Adrenal gland (tissue), 19 donors: ENCODE results near the gene MMUT. TPM values are rescaled to one million over a fixed set of nuclear protein-coding genes. Genes with fewer than 3 reads are reported as not detected.

Experiments used
- DNase-seq, 7 donors: peaks; one replicate each; pipeline ENCODE4 v3.0.0-alpha.2; 2019 to 2020
- H3K27ac ChIP-seq, 5 donors: fragments of 200-600 bp; sonication (generic) in 4 of 5; 1 replicate in 3 of 5; 2 replicates in 2 of 5; pipeline versions ENCODE4 v1.5.1 to v1.8.0; 2016 to 2020; ENCODE audit warnings: mild to moderate bottlenecking in 1 of 5
- H3K27me3 ChIP-seq: fragments of 200-600 bp; 2 replicates; pipeline ENCODE4 v1.8.0; 2021
- H3K36me3 ChIP-seq, 2 donors: fragments of 200-600 bp; replicated peaks in 1 of 2; 1 replicate in 1 of 2; 2 replicates in 1 of 2; pipeline versions ENCODE4 v1.5.1 to v1.8.0; 2018 to 2022
- H3K4me1 ChIP-seq, 2 donors: fragments of 200-600 bp; replicated peaks in 1 of 2; 1 replicate in 1 of 2; 2 replicates in 1 of 2; pipeline versions ENCODE4 v1.5.1 to v1.8.0; 2018 to 2021
- H3K4me3 ChIP-seq, 4 donors: fragments of 200-600 bp; sonication (generic) in 3 of 4; one replicate each; pipeline ENCODE4 v1.5.1; 2016 to 2018
- H3K9me3 ChIP-seq, 3 donors: fragments of 200-600 bp; sonication (generic) in 1 of 3; replicated peaks in 1 of 3; 1 replicate in 2 of 3; 2 replicates in 1 of 3; pipeline versions ENCODE4 v1.5.1 to v1.8.0; 2016 to 2021
- POLR2A ChIP-seq, 2 donors: fragments of 450-650 bp; IDR thresholded peaks; one replicate each; pipeline ENCODE4 v1.6.1; 2017; ENCODE audit warnings: antibody characterized with exemption in 2 of 2, mild to moderate bottlenecking in 2 of 2, moderate library complexity in 1 of 2
- WGBS, 4 donors: extraction: QIAGEN DNeasy Blood & Tissue Kit in 2 of 4; methylation state at CpG; one replicate each; pipeline versions ENCODE4 v1.1.5 to v1.1.7; 2013 to 2017; 5-methylcytosine and 5-hydroxymethylcytosine counted together
- intact Hi-C, 2 donors: fragments of 100-400 bp; cut with DNase I; formaldehyde crosslinking; loops; one replicate each; pipeline versions ENCODE4 v1.14.1 to v1.15.0; 2022 to 2023
- long read RNA-seq, 10 donors: library from polyadenylated mRNA in 3 of 10; unstranded in 2 of 10; stranded (forward) in 1 of 10; transcript quantifications; one replicate each; pipeline ENCODE4 v2.0.0 and lab custom pipeline, GENCODE V29; 2021 to 2026
- polyA plus RNA-seq, 3 donors: library from polyadenylated mRNA; stranded (reverse); fragments of 200-250 nt in 2 of 3; fragments of 350-450 nt in 1 of 3; fragmentation: Illumina TruSeq in 1 of 3; extraction: RNeasy Lipid Tissue Mini Kit (QIAGEN cat#74804) in 1 of 3; gene quantifications; one replicate each; pipeline ENCODE4 v1.2.3, GENCODE V29; 2013 to 2014
- total RNA-seq, 9 donors: library from RNA; depleted of rRNA in 4 of 9; stranded (reverse); fragments of >200 nt in 4 of 9; fragments of 120-200 nt in 1 of 9; fragmentation: NEBNext Ultra II Directional in 1 of 9; extraction: Animal tissue kit (Norgen Biotek cat#: 25700) in 1 of 9; gene quantifications; one replicate each; pipeline versions ENCODE4 v1.1.0 to v1.2.4, GENCODE V29; 2013 to 2023
- TF ChIP-seq, protein P1 (sequence below), 6 experiments: fragments of 450-650 bp in 4 of 6; fragments of 200-600 bp in 2 of 6; sonication (generic) in 1 of 6; IDR thresholded peaks; 1 replicate in 5 of 6; 2 replicates in 1 of 6; pipeline versions ENCODE4 v1.5.1 to v1.8.0; 2016 to 2021; ENCODE audit warnings: antibody characterized with exemption in 6 of 6, mild to moderate bottlenecking in 2 of 6, moderate library complexity in 1 of 6
- donor health status: healthy with polysubstance abuse.
- donor health status: Bipolar disorder and iron deficiency.
- donor health status: DM: yes; HTN: yes; CAD: no.
- donor health status: DM: no; HTN: no; CAD: no.
- donor health status: DM: no; HTN: no; CAD: no.
- donor health status: DM: yes; HTN: yes; CAD: no.

The MMUT gene
- total RNA-seq, result 10 to 100 TPM; 12.0 to 51.9 (median 29.1) TPM
- 10 to 100 TPM in 2 of 3 donors, 1 to 10 TPM in 1; 7.6 to 56.8 (median 12.4) TPM for polyA plus RNA-seq
- long read RNA-seq, donor 1, transcript MUT-201 (13 exons, 3,749 nt), result major isoform, 15 of 44 reads
- long read RNA-seq, donor 1, partial matches to known transcripts, result 29 of 44 reads
- long read RNA-seq, donor 1, other reads (novel, unspliced or antisense), result 0 of 44 reads
- long read RNA-seq, donor 2, transcript MUT-201 (13 exons, 3,749 nt), result major isoform, 6 of 31 reads
- long read RNA-seq, donor 2, partial matches to known transcripts, result 25 of 31 reads
- long read RNA-seq, donor 2, other reads (novel, unspliced or antisense), result 0 of 31 reads
- long read RNA-seq, donor 3, transcript MUT-201 (13 exons, 3,749 nt), result major isoform, 17 of 28 reads
- long read RNA-seq, donor 3, partial matches to known transcripts, result 11 of 28 reads
- long read RNA-seq, donor 3, other reads (novel, unspliced or antisense), result 0 of 28 reads
- long read RNA-seq, donor 4, transcript MUT-201 (13 exons, 3,749 nt), result major isoform, 19 of 26 reads
- long read RNA-seq, donor 4, partial matches to known transcripts, result 3 of 26 reads
- long read RNA-seq, donor 4, other reads (novel, unspliced or antisense), result 4 of 26 reads
- long read RNA-seq, donor 5, transcript MUT-201 (13 exons, 3,749 nt), result major isoform, 183 of 205 reads
- long read RNA-seq, donor 5, partial matches to known transcripts, result 2 of 205 reads
- long read RNA-seq, donor 5, other reads (novel, unspliced or antisense), result 20 of 205 reads
- long read RNA-seq, donor 6, transcript MUT-201 (13 exons, 3,749 nt), result major isoform, 15 of 22 reads
- long read RNA-seq, donor 6, partial matches to known transcripts, result 7 of 22 reads
- long read RNA-seq, donor 6, other reads (novel, unspliced or antisense), result 0 of 22 reads
- long read RNA-seq, donor 7, partial matches to known transcripts, result 7 of 9 reads
- long read RNA-seq, donor 7, other reads (novel, unspliced or antisense), result 0 of 9 reads
- long read RNA-seq, donor 8, transcript MUT-201 (13 exons, 3,749 nt), result major isoform, 21 of 72 reads
- long read RNA-seq, donor 8, partial matches to known transcripts, result 51 of 72 reads
- long read RNA-seq, donor 8, other reads (novel, unspliced or antisense), result 0 of 72 reads
- long read RNA-seq, donor 9, transcript MUT-201 (13 exons, 3,749 nt), result major isoform, 8 of 31 reads
- long read RNA-seq, donor 9, partial matches to known transcripts, result 23 of 31 reads
- long read RNA-seq, donor 9, other reads (novel, unspliced or antisense), result 0 of 31 reads
- long read RNA-seq, donor 10, transcript MUT-201 (13 exons, 3,749 nt), result major isoform, 9 of 31 reads
- long read RNA-seq, donor 10, partial matches to known transcripts, result 22 of 31 reads
- long read RNA-seq, donor 10, other reads (novel, unspliced or antisense), result 0 of 31 reads

- WGBS, 4 donors, result 0 to 1% (median 0%) methylated on average over 18 to 37 of the region's 37 CpGs
- no peaks in the 10 kb centered on the region for H3K36me3 ChIP-seq
- no peaks in the 10 kb centered on the region for H3K9me3 ChIP-seq
- peak; percentile 61 to 73 for TF ChIP-seq POLR2A (IDR thresholded peaks at IDR 0.05)
- TF ChIP-seq, protein P1, sequence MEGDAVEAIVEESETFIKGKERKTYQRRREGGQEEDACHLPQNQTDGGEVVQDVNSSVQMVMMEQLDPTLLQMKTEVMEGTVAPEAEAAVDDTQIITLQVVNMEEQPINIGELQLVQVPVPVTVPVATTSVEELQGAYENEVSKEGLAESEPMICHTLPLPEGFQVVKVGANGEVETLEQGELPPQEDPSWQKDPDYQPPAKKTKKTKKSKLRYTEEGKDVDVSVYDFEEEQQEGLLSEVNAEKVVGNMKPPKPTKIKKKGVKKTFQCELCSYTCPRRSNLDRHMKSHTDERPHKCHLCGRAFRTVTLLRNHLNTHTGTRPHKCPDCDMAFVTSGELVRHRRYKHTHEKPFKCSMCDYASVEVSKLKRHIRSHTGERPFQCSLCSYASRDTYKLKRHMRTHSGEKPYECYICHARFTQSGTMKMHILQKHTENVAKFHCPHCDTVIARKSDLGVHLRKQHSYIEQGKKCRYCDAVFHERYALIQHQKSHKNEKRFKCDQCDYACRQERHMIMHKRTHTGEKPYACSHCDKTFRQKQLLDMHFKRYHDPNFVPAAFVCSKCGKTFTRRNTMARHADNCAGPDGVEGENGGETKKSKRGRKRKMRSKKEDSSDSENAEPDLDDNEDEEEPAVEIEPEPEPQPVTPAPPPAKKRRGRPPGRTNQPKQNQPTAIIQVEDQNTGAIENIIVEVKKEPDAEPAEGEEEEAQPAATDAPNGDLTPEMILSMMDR (IDR thresholded peaks at IDR 0.05), result no peak
- peak within 1 kb of the TSS in 4 of 5 donors; percentile 51 to 88 (median 73) for H3K27ac ChIP-seq
- H3K4me3 ChIP-seq, result peak within 1 kb of the TSS; percentile 26 to 79 (median 64)
- peaks cover 16 to 30% of the 10 kb centered on the region in 2 donors for H3K4me1 ChIP-seq
- H3K27me3 ChIP-seq, result no peaks in the 10 kb centered on the region
- peak; percentile 92 to 97 (median 95) for DNase-seq
- intact Hi-C loops, result no loop called here
These were observed at the start of gene MMUT, which contains the start of gene CENPQ for GRCh38 chr6:49462927-49463611. Gene MMUT, minus strand, starts transcription at chr6:49463253. Its CDS starts 3,787 bp downstream, at chr6:49459466. Gene CENPQ, plus strand, starts transcription at chr6:49463370. Its CDS starts 6,807 bp downstream, at chr6:49470177.

DNA sequence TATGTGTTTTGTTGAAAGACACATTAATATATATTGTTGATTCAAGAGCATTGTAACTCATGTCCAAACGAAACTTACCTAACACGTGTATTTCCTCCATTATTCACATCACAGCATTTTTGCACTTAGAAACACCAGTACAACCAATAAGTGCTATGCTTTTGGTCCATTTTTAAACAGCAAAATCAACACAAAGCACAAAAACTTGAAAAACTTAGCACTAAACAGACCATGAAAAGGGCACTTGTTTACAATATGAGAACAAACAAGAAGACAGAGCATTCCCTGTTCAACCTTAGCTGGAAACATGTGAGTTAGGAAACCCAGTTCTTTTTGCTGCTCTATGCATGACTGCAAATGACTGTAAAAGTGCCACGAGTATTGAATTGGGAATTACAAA, 46.3 kb upstream of the MMUT start:
- TF ChIP-seq, protein P1 (IDR thresholded peaks at IDR 0.05), result no peak
- TF ChIP-seq POLR2A (IDR thresholded peaks at IDR 0.05), result no peak
- H3K4me3 ChIP-seq, result no peak overlapping the region
- intact Hi-C loops, result no loop called here
- H3K27ac ChIP-seq, result no peak overlapping the region
- H3K36me3 ChIP-seq, result no peaks in the 10 kb centered on the region
- WGBS, 4 donors, result 57 to 73% (median 64%) methylated on average over 3 of the region's 3 CpGs
- H3K27me3 ChIP-seq, result no peaks in the 10 kb centered on the region
- no peak for DNase-seq
- no peaks in the 10 kb centered on the region for H3K9me3 ChIP-seq
- no peaks in the 10 kb centered on the region for H3K4me1 ChIP-seq

DNA sequence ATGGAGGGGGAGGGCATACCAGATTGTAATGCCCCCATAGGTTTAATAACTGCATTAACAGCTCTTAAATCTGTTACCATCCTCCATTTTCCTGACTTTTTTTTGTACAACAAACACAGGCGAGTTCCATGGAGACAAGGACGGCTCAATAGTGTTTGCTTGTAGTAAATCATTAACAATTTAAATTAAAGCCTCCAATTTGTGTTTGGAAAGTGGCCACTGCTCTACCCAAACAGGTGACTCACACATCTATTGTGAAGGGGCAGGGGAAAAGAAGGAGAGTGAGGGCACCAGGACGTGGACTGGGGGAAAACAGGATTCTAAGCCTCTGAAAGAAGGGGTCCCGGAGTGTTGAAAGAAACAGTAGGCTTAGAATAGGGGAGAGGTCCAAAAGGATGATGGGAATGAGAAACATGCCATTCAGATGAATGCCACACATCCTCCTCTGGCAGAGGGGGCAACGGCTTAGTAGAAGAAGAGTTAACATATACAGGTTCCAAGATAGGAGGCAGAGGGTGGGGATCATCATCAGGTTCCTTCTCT, 43.6 kb upstream of the MMUT start:
- intact Hi-C loops, result no loop called here
- no peak overlapping the region for H3K4me3 ChIP-seq
- no peak overlapping the region for H3K27ac ChIP-seq
- DNase-seq, result no peak
- H3K36me3 ChIP-seq, result no peaks in the 10 kb centered on the region
- H3K9me3 ChIP-seq, result no peaks in the 10 kb centered on the region
- no peaks in the 10 kb centered on the region for H3K27me3 ChIP-seq
- no peaks in the 10 kb centered on the region for H3K4me1 ChIP-seq
- 65 to 76% (median 75%) methylated on average over 5 of the region's 5 CpGs for WGBS, 4 donors
- TF ChIP-seq POLR2A (IDR thresholded peaks at IDR 0.05), result no peak
- TF ChIP-seq, protein P1 (IDR thresholded peaks at IDR 0.05), result no peak
